ENCODE results near the gene MZT2B.

- TF ChIP-seq JUN (IDR thresholded peaks at IDR 0.05; ENCODE audit: low read depth, low read length): no peak
- TF ChIP-seq CTCF (IDR thresholded peaks at IDR 0.05; ENCODE audit: control extremely low read depth in 1 of 3, insufficient read depth in 1 of 3, low read depth in 1 of 3, low read length in 3 of 3): no peak
- no peak for TF ChIP-seq EZH2 (IDR thresholded peaks at IDR 0.05; ENCODE audit: low read depth, low read length, severe bottlenecking)
- TF ChIP-seq GTF2F1 (IDR thresholded peaks at IDR 0.05; ENCODE audit: borderline replicate concordance, low read depth, low read length): no peak
- no peak for TF ChIP-seq POLR2A (IDR thresholded peaks at IDR 0.05; ENCODE audit: control extremely low read depth in 1 of 2, low read depth in 2 of 2, low read length in 2 of 2)
- TF ChIP-seq JUND (IDR thresholded peaks at IDR 0.05; ENCODE audit: low read length): no peak
- no peak for TF ChIP-seq EP300 (IDR thresholded peaks at IDR 0.05; ENCODE audit: borderline replicate concordance in 1 of 2, low read depth in 2 of 2, low read length in 2 of 2)
- TF ChIP-seq ZNF274 (IDR thresholded peaks at IDR 0.05; ENCODE audit: borderline replicate concordance, extremely low read depth, low read length): no peak
Observed at GRCh38 chr2:130158631-130159030, 23.4 kb upstream of the MZT2B start.

Measured in H1 (cell line).